Loucy (cell line): ENCODE data around the gene CTNNA2.
A peak's percentile ranks its signal among the peaks of the same experiment; 100 is the strongest.

Experiments
- H2AFZ ChIP-seq: fragments of 200-600 bp; sonication (generic); 2 replicates; pipeline ENCODE4 v1.6.0; 2016; ENCODE audit warnings: antibody characterized with exemption, mild to moderate bottlenecking, low read length, moderate library complexity
- H3F3A ChIP-seq: fragments of 200-600 bp; 2 replicates; pipeline ENCODE4 v1.6.0; 2016; ENCODE audit warnings: antibody characterized with exemption, low read depth, mild to moderate bottlenecking
- H3K27me3 ChIP-seq: fragments of 200-600 bp; sonication (generic); 2 replicates; pipeline ENCODE4 v1.6.1; 2014; ENCODE audit warnings: low read length, mild to moderate bottlenecking; ENCODE audit not compliant: insufficient read depth, poor library complexity, severe bottlenecking
- H3K36me3 ChIP-seq: fragments of 200-600 bp; sonication (generic); 2 replicates; pipeline ENCODE4 v1.6.1; 2016; ENCODE audit warnings: low read length; ENCODE audit not compliant: insufficient read depth
- H3K4me1 ChIP-seq: fragments of 200-600 bp; sonication (generic); 2 replicates; pipeline ENCODE4 v1.5.1; 2014; ENCODE audit warnings: low read length, mild to moderate bottlenecking; ENCODE audit not compliant: insufficient read depth, poor library complexity, severe bottlenecking
- H3K4me2 ChIP-seq: fragments of 200-600 bp; sonication (generic); 2 replicates; pipeline ENCODE4 v1.6.0; 2014; ENCODE audit warnings: antibody characterized with exemption, low read length, low read depth, mild to moderate bottlenecking; ENCODE audit not compliant: poor library complexity, severe bottlenecking
- H3K4me3 ChIP-seq: fragments of 200-600 bp; sonication (generic); 2 replicates; pipeline ENCODE4 v1.5.1; 2014; ENCODE audit warnings: low read length, mild to moderate bottlenecking, mixed read lengths; ENCODE audit not compliant: poor library complexity, severe bottlenecking
- H3K79me2 ChIP-seq: fragments of 200-600 bp; sonication (generic); 2 replicates; pipeline ENCODE4 v1.6.1; 2014; ENCODE audit warnings: low read length; ENCODE audit not compliant: insufficient read depth
- H3K9ac ChIP-seq: fragments of 200-600 bp; sonication (generic); 2 replicates; pipeline ENCODE4 v1.6.0; 2014; ENCODE audit warnings: mild to moderate bottlenecking, low read depth, low read length, moderate library complexity; ENCODE audit not compliant: poor library complexity, severe bottlenecking
- H3K9me2 ChIP-seq: fragments of 200-600 bp; sonication (generic); replicated peaks from 2 replicates; pipeline ENCODE4 v1.6.1; 2016; ENCODE audit warnings: low read depth, low read length, mixed read lengths
- H3K9me3 ChIP-seq: fragments of 200-600 bp; sonication (generic); 2 replicates; pipeline ENCODE4 v1.6.1; 2014; ENCODE audit warnings: mild to moderate bottlenecking, antibody characterized with exemption, low read length, low read depth; ENCODE audit not compliant: insufficient read depth
- H4K20me1 ChIP-seq: fragments of 200-600 bp; sonication (generic); 2 replicates; pipeline ENCODE4 v1.6.0; 2014; ENCODE audit warnings: antibody characterized with exemption, low read length, mild to moderate bottlenecking; ENCODE audit not compliant: insufficient read depth, poor library complexity, severe bottlenecking
- CTCF ChIP-seq: fragments of 200-600 bp; sonication (generic); conservative IDR thresholded peaks from 2 replicates; pipeline ENCODE4 v1.5.1; 2014; ENCODE audit warnings: mild to moderate bottlenecking, antibody characterized with exemption, low read length
- EZH2phosphoT487 ChIP-seq: fragments of 200-600 bp; IDR thresholded peaks from 2 replicates; pipeline ENCODE4 v1.6.1; 2018; ENCODE audit warnings: antibody characterized with exemption, mild to moderate bottlenecking, moderate library complexity, borderline replicate concordance

The CTNNA2 gene

GRCh38 chr2:80070587-80070986 is 557.7 kb downstream of the CTNNA2 start:
- Histone ChIP-seq H3K9me3 (no peaks in the 10 kb centered on the region), H4K20me1 (no peaks in the 10 kb centered on the region), H3K36me3 (no peaks in the 10 kb centered on the region), H2AFZ (no peak overlapping the region), H3K4me1 (no peaks in the 10 kb centered on the region), H3K9me2 (no peaks in the 10 kb centered on the region), H3K4me2 (no peak overlapping the region), H3K9ac (no peak overlapping the region), H3F3A (no peaks in the 10 kb centered on the region), H3K4me3 (no peak overlapping the region), H3K27me3 (no peaks in the 10 kb centered on the region), H3K79me2 (no peaks in the 10 kb centered on the region)
- no peak for TF ChIP-seq CTCF
- no peak for TF ChIP-seq EZH2phosphoT487

- no peaks in the 10 kb centered on the region for H4K20me1 ChIP-seq
- no peak overlapping the region for H2AFZ ChIP-seq
- H3F3A ChIP-seq = no peaks in the 10 kb centered on the region
- no peak overlapping the region for H3K9ac ChIP-seq
- H3K79me2 ChIP-seq = no peaks in the 10 kb centered on the region
- no peaks in the 10 kb centered on the region for H3K4me1 ChIP-seq
- no peak overlapping the region for H3K4me3 ChIP-seq
- H3K27me3 ChIP-seq = no peaks in the 10 kb centered on the region
- H3K9me2 ChIP-seq = no peaks in the 10 kb centered on the region
- H3K9me3 ChIP-seq = no peaks in the 10 kb centered on the region
- TF ChIP-seq EZH2phosphoT487 = no peak
- no peak for TF ChIP-seq CTCF
- no peaks in the 10 kb centered on the region for H3K36me3 ChIP-seq
- H3K4me2 ChIP-seq = no peak overlapping the region
These were observed 559.1 kb downstream of the CTNNA2 start for GRCh38 chr2:80071941-80072340.

GRCh38 chr2:80073134-80073561 is 560.3 kb downstream of the CTNNA2 start:
- no peaks in the 10 kb centered on the region for H3K9me2 ChIP-seq
- H3K4me2 ChIP-seq = no peak overlapping the region
- no peak overlapping the region for H3K4me3 ChIP-seq
- no peaks in the 10 kb centered on the region for H3F3A ChIP-seq
- H3K27me3 ChIP-seq = no peaks in the 10 kb centered on the region
- TF ChIP-seq EZH2phosphoT487 = no peak
- TF ChIP-seq CTCF = peak; percentile 70
- no peaks in the 10 kb centered on the region for H3K79me2 ChIP-seq
- H3K4me1 ChIP-seq = no peaks in the 10 kb centered on the region
- no peak overlapping the region for H3K9ac ChIP-seq
- H2AFZ ChIP-seq = no peak overlapping the region
- no peaks in the 10 kb centered on the region for H4K20me1 ChIP-seq
- H3K36me3 ChIP-seq = no peaks in the 10 kb centered on the region
- H3K9me3 ChIP-seq = no peaks in the 10 kb centered on the region
